Endometrium (tissue), 2 donors: Measurements from ENCODE around the gene BRD3.

Experiments used
- FAIRE-seq: peaks from 2 replicates; lab custom pipeline; 2012; peaks lifted over from hg19 to GRCh38; lab: Jason Lieb, UNC
- donor health status: control.
- donor health status: control.

Gene BRD3

DNA sequence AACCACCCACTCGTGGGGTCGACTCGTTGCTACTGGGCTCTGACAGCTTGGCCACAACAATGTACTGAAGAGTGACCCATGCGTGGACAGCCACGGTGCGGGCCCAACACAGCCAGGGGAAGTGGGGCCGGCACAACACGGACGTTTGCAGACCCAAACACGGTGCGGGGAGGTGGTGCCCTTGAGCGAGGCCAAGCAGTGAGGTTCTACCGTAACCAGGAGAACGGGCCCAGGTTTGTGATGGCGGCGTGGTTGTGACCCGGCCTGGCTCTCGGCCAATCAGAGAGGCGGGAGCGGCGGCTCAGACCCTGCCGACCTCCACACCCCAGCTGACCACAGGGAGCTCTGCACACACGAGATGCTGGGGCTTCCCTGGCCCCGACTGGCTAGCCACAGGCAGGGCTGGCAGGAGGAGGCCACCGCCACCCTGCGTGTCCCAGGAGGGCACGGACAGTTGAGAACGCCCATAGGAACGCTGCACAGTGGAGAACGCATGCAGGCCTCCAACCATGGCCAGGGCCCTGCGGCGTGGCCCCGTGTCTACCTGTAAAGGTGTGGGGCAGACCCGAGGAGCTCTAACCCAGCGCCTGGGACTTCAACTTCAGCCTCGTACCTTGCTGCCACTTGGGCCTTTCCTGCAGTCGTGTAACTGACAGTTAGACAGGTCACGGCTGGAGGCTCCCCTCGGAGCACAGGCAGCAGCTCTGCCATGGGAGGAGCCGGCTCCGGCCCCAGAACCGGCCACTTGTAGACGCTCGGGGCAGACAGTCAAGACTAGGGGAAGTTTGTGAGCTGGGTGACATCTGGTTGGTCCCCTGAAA is 13.7 kb downstream of the BRD3 start:
- no peak for FAIRE-seq

DNA sequence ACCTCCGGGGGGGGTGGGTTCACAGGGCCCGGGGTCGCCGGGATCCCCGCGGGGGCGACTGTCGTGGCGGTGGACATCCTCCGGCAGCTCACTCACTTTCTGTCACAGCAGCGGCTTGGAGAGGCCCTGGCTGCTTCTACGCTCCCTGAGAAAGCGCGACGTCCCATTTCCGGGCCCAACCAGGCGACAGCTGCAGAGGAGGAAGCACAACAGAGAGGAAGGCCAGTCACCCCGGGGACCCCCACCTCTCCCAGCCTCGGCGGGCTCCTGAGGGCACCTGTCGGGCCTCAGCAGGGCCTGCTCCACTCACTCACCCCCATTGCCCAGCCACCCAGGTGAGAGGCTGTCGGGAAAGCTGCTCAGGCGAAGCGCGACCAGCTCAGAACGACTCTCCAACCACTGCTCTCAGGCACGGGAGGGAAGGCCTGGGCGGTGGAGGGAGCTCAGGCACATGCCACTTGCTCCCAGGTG is 14.4 kb downstream of the BRD3 start:
- no peak for FAIRE-seq

GRCh38 chr9:134052941-134053340 is 14.9 kb downstream of the BRD3 start:
- no peak for FAIRE-seq

GRCh38 chr9:134052491-134052890 is 15.3 kb downstream of the BRD3 start:
- no peak for FAIRE-seq

- no peak for FAIRE-seq
Observed at GRCh38 chr9:134051319-134051718, 16.5 kb downstream of the BRD3 start.

- no peak for FAIRE-seq
Observed at GRCh38 chr9:134050726-134051125, 17.1 kb downstream of the BRD3 start.

DNA sequence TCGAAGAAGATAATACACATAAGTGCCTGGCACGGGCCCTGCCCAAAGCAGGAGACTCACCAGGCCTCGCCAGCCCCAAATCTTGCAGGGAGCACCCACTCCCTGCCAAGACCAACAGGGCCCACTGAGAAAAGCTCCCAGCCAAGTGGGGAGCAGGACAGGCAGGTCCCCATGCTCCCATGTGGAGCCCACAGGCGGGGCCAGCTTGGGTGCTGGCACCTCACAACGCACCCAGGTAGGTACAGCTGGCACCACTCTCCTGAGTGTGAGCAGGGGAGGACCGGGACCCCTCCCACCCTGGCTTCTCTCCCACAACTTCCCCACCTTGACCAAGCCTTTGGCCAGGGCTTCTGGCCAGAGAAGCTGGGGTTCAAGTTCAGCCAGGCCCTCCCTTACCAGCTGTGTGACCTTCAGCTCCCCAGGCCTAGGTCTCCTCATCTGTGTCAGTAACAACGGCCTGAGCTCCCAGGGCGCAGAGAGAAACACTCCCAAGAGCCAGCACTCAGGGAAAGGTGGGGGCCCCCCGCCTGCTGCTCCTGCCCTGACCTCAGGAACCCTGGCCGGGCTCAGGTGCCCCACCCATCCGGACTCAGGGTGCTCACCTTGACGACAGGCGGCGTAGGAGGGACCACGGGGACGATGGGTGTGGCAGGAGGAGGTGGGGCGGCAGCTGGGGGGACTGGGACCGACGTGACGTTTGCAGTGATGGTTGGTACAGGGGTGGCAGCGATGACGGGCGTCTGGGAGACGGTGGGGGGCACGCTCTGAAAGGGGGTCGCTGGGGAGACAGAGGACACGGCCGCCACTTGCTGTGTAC is 17.8 kb downstream of the BRD3 start:
- no peak for FAIRE-seq

DNA sequence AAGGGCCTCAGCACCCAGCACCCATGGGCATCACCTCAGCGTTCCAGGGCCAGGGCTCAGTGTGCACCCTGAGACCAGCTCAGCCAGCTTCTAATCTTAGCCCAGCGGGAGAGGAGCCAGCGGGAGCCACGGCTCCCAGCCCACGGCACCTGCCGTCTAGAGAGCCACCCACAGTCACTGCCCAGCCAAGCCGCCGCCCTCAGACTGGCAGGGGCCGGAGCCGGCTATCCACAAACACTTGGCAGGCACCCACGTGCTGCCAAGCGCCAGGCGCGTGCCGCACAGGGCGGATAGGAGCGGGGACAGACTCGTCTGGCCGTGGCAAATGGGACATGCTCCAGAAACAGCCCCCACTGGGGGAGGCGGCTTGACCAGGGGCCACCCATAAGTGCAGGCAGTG is 18.6 kb downstream of the BRD3 start:
- FAIRE-seq, result no peak

DNA sequence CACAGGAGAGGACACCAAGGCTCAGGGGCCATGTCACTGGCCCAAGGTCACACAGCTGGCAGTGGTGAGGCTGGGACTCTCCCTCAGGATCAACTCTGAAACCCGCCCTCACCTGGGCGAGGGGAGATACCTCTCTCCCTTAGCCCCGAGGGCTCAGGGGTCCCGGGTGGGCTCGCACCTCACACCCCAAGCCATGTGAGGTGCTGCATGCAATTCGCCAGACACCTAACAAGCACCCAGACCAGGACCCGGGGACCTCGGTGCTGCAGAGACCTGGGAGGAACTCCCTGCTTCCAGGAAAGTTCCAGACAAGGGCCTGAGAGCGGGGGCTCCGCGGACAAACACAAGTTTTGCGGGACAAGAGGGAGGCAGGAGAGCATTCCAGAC is 19.3 kb downstream of the BRD3 start:
- no peak for FAIRE-seq

GRCh38 chr9:134047868-134048581 is 19.8 kb downstream of the BRD3 start:
- FAIRE-seq, result no peak

DNA sequence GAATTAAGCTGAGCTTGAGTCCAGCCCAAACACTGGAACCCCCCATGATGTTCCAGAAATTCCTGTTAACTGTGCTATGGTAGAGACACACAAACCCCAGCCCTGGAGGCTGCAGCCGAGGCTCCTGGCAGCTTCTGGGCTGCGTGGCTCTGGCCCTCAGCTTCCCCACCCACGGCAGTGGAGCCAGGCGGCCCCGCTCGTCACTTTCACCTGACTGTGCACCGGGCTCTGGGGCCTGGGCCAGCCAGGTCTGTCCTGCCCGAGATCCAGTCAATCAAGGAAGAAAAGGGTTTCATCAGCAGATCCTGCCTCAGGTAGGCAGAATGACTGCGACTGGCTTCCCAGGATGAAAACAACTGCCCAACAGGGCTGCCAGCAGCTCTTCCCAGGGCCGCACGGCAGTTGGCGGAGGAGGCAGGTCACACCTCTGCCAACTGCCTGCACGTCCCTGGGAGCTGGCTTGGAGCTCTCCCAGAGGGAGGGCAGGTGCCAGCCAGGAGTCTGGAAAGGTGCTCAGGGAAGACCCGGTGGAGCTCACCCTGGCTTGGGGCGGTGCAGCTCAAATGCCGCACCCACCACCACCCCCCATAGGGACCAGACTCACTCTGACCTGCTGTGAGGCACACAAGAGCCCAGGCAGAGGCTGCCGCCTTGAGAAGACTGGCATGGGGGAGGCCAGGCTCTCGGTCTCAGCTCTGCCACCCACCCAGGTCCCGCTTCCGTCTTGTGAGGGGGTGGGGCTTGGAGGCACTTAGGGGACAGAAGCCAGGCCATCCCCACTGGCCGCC is 20.7 kb downstream of the BRD3 start:
- no peak for FAIRE-seq

DNA sequence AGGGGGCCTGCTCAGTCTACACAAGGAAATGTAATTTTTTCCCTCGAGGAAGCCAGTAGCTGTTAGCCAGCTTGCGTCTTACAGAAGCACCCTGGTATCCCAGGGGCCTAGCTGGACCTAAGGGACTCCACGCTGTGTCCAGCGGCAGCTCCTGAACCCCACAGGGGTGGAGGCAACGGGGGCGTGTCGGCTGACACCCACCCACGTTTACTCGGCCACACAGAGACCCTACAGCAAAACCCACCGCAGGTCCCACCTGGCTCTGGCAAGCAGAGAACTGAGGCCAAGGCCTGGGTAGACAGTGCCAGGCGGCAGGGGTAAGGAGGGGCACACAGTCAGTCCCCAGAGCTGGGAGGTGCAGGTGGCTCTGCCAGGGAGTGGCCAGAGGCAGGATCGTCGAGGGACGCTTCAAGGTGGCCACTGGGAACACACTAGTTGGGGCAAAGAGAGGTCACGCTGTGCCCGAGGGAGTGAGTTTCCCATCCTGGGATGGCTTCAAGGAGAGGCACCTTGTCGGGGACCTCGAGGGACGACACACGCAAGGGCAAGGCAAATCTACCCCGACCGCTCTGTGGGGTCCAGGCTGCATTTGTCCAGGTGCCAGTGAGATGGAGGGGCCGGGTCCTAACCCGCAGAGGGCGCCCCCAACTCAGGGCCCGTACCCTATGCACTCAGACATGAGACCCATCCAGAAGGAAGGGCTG is 21.8 kb downstream of the BRD3 start:
- FAIRE-seq, result no peak

DNA sequence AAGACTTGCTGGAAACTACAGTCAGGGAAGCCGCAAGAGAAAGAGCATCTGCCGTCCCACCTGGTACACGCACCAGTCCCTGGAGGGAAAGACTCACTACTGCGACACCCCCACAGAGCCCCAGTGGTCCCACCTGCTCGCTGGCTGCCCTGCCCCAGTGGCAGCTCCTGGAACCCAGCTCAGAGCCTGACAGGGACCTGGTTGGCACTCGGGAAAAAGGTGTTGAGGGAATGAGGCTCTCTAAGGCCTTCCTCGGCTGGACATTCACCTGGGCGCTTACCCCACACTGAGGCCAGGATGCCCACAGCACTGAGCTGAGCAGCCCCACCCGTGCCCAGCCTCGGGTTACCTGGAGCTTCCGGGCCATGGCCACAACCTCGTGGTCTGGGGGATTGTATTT is 22.9 kb downstream of the BRD3 start:
- FAIRE-seq, result no peak

- no peak for FAIRE-seq
Observed at GRCh38 chr9:134043531-134043988, 24.3 kb downstream of the BRD3 start.

GRCh38 chr9:134041649-134041962 is 26.2 kb downstream of the BRD3 start:
- FAIRE-seq, result no peak

- FAIRE-seq, result no peak
Observed at GRCh38 chr9:134040781-134041648, 26.8 kb downstream of the BRD3 start.

DNA sequence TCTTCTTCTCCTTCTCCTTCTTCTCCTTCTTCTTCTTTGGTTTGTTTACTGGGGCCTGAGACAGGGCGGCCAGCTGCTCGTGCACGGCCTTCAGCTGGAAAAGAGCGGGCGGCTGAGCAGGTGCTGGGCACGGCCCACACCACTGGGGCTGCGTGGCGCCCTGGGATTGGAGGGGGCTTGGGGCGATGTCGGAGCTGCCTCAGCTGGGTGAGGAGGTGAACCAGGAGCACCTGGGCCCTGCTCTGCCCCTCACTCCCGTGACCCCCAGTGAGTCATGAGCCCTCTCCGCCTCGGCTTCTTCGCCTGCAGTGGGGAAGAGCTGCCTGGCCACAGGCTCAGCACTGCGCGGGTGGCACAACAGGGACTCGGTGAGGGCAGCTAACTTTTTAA is 27.7 kb downstream of the BRD3 start:
- FAIRE-seq, result no peak

GRCh38 chr9:134039386-134040175 is 28.2 kb downstream of the BRD3 start:
- FAIRE-seq, result no peak

- FAIRE-seq, result peak; percentile 72
Observed at GRCh38 chr9:134037641-134038040, 30.2 kb downstream of the BRD3 start.

DNA sequence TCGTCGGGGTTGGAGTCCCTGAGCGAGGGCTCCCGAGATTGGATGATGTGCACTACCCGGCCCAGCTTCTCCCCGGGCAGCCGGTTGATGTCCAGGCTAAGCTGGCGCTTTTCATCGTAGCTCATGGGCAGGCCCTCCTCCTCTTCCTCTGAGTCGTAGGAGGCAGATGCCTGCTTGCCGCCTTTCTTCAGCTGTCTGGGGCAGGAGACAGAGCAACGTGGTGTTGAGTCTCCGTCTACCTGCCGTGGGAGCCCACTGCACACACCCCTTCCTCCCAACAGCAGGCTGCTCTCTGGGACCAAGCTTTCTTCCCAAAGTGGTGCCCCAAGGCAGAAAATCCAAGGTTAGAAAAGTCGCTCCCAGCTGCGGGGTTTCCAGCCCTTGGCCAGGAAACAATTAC is 31.7 kb downstream of the BRD3 start:
- no peak for FAIRE-seq
